K562 (cell line): ENCODE measurements around the gene MYL4.

ENCODE experiments used
- DPF2 ChIP-seq: fragments of 450-650 bp; IDR thresholded peaks from 2 replicates; pipeline ENCODE4 v1.6.1; 2016
- HSF4 ChIP-seq: fragments of 250-450 bp; sonication (Bioruptor Pico); IDR thresholded peaks from 2 replicates; pipeline ENCODE4 v2.1.2; 2022; ENCODE audit warnings: mild to moderate bottlenecking, moderate library complexity, borderline replicate concordance
- POLR2AphosphoS2 ChIP-seq: IDR thresholded peaks from 2 replicates; pipeline ENCODE4 v1.6.1; 2012; ENCODE audit warnings: low read length, improper control_type of control experiment
- POLR3A ChIP-seq: IDR thresholded peaks from 2 replicates; pipeline ENCODE4 v1.6.1; 2011; ENCODE audit warnings: borderline replicate concordance, mild to moderate bottlenecking, moderate library complexity; ENCODE audit not compliant: insufficient read length, insufficient read depth; ENCODE audit errors: extremely low read depth
- ZC3H11A ChIP-seq: IDR thresholded peaks from 2 replicates; pipeline ENCODE4 v1.6.1; 2012; ENCODE audit warnings: low read depth, low read length, improper control_type of control experiment
- ZNF778 ChIP-seq: fragments of 450-650 bp; formaldehyde crosslinking; IDR thresholded peaks from 2 replicates; pipeline ENCODE4 v1.4.0; 2020; ENCODE audit warnings: mild to moderate bottlenecking, moderate library complexity
- TF ChIP-seq, protein P1 (sequence below): sonication (generic); formaldehyde crosslinking; IDR thresholded peaks from 2 replicates; pipeline ENCODE4 v1.9.0; 2022; ENCODE audit warnings: mild to moderate bottlenecking, missing genetic modification reagents
- TF ChIP-seq, protein P2 (sequence below), 2 experiments: IDR thresholded peaks; 2 replicates each; pipeline ENCODE4 v1.6.1; 2012; ENCODE audit warnings: improper control_type of control experiment in 2 of 2, low read depth in 2 of 2, low read length in 2 of 2, borderline replicate concordance in 1 of 2
- TF ChIP-seq, protein P3 (sequence below), 3 experiments: IDR thresholded peaks in 2 of 3; conservative IDR thresholded peaks in 1 of 3; 2 replicates each; pipeline ENCODE4 v1.5.1; 2011 to 2012; ENCODE audit warnings: low read length in 3 of 3, mild to moderate bottlenecking in 3 of 3, control low read depth in 2 of 3, improper control_type of control experiment in 1 of 3, inconsistent platforms in 1 of 3, low read depth in 1 of 3, mixed read lengths in 1 of 3, moderate library complexity in 1 of 3; ENCODE audit not compliant: insufficient read depth in 2 of 3
- TF ChIP-seq, protein P4 (sequence below): sonication (generic); formaldehyde crosslinking; IDR thresholded peaks from 2 replicates; pipeline ENCODE4 v1.8.1; 2023; ENCODE audit warnings: mild to moderate bottlenecking, missing genetic modification reagents

DNA sequence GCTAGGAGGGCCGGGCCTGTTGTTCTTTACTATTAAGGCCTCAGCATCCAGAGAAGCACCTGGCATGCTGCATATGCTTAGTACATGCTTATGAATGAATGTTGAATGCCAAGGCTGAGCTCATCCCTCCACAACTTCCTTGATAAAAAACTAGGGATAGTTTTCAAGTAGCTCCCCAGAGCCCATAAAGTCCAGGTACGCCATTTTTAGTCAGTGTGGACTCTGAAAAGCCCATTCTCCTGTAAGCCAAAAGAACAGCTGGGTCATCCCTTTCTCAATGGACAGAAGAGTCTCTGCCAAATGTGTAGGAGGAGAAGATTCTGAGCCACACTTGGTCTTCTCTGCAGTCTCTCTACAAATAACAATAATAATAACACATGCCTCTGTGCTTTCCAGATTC lies 35.5 kb downstream of the MYL4 start:
- TF ChIP-seq, protein P1, sequence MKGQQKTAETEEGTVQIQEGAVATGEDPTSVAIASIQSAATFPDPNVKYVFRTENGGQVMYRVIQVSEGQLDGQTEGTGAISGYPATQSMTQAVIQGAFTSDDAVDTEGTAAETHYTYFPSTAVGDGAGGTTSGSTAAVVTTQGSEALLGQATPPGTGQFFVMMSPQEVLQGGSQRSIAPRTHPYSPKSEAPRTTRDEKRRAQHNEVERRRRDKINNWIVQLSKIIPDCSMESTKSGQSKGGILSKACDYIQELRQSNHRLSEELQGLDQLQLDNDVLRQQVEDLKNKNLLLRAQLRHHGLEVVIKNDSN: no peak
- TF ChIP-seq, protein P2, sequence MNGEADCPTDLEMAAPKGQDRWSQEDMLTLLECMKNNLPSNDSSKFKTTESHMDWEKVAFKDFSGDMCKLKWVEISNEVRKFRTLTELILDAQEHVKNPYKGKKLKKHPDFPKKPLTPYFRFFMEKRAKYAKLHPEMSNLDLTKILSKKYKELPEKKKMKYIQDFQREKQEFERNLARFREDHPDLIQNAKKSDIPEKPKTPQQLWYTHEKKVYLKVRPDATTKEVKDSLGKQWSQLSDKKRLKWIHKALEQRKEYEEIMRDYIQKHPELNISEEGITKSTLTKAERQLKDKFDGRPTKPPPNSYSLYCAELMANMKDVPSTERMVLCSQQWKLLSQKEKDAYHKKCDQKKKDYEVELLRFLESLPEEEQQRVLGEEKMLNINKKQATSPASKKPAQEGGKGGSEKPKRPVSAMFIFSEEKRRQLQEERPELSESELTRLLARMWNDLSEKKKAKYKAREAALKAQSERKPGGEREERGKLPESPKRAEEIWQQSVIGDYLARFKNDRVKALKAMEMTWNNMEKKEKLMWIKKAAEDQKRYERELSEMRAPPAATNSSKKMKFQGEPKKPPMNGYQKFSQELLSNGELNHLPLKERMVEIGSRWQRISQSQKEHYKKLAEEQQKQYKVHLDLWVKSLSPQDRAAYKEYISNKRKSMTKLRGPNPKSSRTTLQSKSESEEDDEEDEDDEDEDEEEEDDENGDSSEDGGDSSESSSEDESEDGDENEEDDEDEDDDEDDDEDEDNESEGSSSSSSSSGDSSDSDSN (IDR thresholded peaks at IDR 0.05; ENCODE audit: borderline replicate concordance in 1 of 2, low read depth in 2 of 2, low read length in 2 of 2): no peak
- TF ChIP-seq, protein P3, sequence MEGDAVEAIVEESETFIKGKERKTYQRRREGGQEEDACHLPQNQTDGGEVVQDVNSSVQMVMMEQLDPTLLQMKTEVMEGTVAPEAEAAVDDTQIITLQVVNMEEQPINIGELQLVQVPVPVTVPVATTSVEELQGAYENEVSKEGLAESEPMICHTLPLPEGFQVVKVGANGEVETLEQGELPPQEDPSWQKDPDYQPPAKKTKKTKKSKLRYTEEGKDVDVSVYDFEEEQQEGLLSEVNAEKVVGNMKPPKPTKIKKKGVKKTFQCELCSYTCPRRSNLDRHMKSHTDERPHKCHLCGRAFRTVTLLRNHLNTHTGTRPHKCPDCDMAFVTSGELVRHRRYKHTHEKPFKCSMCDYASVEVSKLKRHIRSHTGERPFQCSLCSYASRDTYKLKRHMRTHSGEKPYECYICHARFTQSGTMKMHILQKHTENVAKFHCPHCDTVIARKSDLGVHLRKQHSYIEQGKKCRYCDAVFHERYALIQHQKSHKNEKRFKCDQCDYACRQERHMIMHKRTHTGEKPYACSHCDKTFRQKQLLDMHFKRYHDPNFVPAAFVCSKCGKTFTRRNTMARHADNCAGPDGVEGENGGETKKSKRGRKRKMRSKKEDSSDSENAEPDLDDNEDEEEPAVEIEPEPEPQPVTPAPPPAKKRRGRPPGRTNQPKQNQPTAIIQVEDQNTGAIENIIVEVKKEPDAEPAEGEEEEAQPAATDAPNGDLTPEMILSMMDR (IDR thresholded peaks at IDR 0.05 in 2 of 3, conservative IDR thresholded peaks at IDR 0.05 in 1 of 3; ENCODE audit: insufficient read depth in 2 of 3, low read depth in 1 of 3, low read length in 3 of 3): no peak
- TF ChIP-seq DPF2 (no peak), ZNF778 (CRISPR knock-in tag) (no peak), POLR3A (no peak), POLR2AphosphoS2 (no peak), HSF4 (CRISPR knock-in tag) (no peak), ZC3H11A (no peak)
- TF ChIP-seq, protein P4, sequence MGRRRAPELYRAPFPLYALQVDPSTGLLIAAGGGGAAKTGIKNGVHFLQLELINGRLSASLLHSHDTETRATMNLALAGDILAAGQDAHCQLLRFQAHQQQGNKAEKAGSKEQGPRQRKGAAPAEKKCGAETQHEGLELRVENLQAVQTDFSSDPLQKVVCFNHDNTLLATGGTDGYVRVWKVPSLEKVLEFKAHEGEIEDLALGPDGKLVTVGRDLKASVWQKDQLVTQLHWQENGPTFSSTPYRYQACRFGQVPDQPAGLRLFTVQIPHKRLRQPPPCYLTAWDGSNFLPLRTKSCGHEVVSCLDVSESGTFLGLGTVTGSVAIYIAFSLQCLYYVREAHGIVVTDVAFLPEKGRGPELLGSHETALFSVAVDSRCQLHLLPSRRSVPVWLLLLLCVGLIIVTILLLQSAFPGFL (CRISPR knock-in tag): no peak
